Osteoblast (primary cell): ENCODE results near the gene ZYG11A. TPM values are rescaled to one million over a fixed set of nuclear protein-coding genes. Genes with fewer than 3 reads are reported as not detected.

Experiments
- DNase-seq: peaks from one replicate; pipeline ENCODE4 v3.0.0; 2011; ENCODE audit warnings: low spot score, mixed read lengths; ENCODE audit not compliant: insufficient read length; ENCODE audit errors: missing footprints
- H2AFZ ChIP-seq: 2 replicates; pipeline ENCODE4 v1.6.0; 2011; ENCODE audit warnings: mild to moderate bottlenecking, low read length
- H3K27ac ChIP-seq: 2 replicates; pipeline ENCODE4 v1.5.1; 2011; ENCODE audit warnings: mild to moderate bottlenecking, low read depth, low read length, moderate library complexity
- H3K27me3 ChIP-seq: 2 replicates; pipeline ENCODE4 v1.6.0; 2012; ENCODE audit warnings: mild to moderate bottlenecking, control low read depth, inconsistent platforms, low read length, moderate library complexity; ENCODE audit not compliant: insufficient read depth
- H3K36me3 ChIP-seq: 2 replicates; pipeline ENCODE4 v1.5.1; 2011; ENCODE audit warnings: mild to moderate bottlenecking, low read length, control low read depth, moderate library complexity; ENCODE audit not compliant: insufficient read depth
- H3K4me1 ChIP-seq: 2 replicates; pipeline ENCODE4 v1.5.1; 2011; ENCODE audit warnings: mild to moderate bottlenecking, low read length, control low read depth, moderate library complexity; ENCODE audit not compliant: insufficient read depth
- H3K4me2 ChIP-seq: 2 replicates; pipeline ENCODE4 v1.6.0; 2011; ENCODE audit warnings: mild to moderate bottlenecking, low read length; ENCODE audit not compliant: insufficient read depth
- H3K4me3 ChIP-seq: fragments of 200-600 bp; sonication (generic); 3 replicates; pipeline ENCODE4 v1.5.1; 2012; ENCODE audit warnings: mild to moderate bottlenecking, low read length, inconsistent platforms; ENCODE audit not compliant: insufficient read depth
- H3K79me2 ChIP-seq: 2 replicates; pipeline ENCODE4 v1.6.0; 2012; ENCODE audit warnings: mild to moderate bottlenecking, low read length, control low read depth, inconsistent platforms; ENCODE audit not compliant: insufficient read depth
- H3K9me3 ChIP-seq: 2 replicates; pipeline ENCODE4 v1.5.1; 2011; ENCODE audit warnings: low read depth, low read length, control low read depth
- H4K20me1 ChIP-seq: 2 replicates; pipeline ENCODE4 v1.6.0; 2012; ENCODE audit warnings: mild to moderate bottlenecking, low read length, control low read depth; ENCODE audit not compliant: insufficient read depth
- CTCF ChIP-seq: IDR thresholded peaks from 2 replicates; pipeline ENCODE4 v1.5.1; 2011; ENCODE audit warnings: mild to moderate bottlenecking, low read depth, low read length, moderate library complexity; ENCODE audit errors: extremely low read depth
- total RNA-seq: library from RNA; depleted of rRNA; stranded (reverse); fragments of >200 nt; gene quantifications from 2 replicates; pipeline ENCODE4 v1.2.3, GENCODE V29; 2012

ZYG11A gene
- total RNA-seq, 1 donor, result under 0.01 TPM

- Histone ChIP-seq H3K79me2 (peaks cover 4% of the 10 kb centered on the region), H3K4me2 (no peak overlapping the region), H3K36me3 (no peaks in the 10 kb centered on the region), H3K4me1 (no peaks in the 10 kb centered on the region), H2AFZ (no peak overlapping the region), H3K9me3 (no peaks in the 10 kb centered on the region), H3K27ac (no peak overlapping the region), H3K4me3 (no peak overlapping the region), H3K27me3 (no peaks in the 10 kb centered on the region), H4K20me1 (peaks cover 5% of the 10 kb centered on the region)
- TF ChIP-seq CTCF, result no peak
- no peak for DNase-seq
Observed at GRCh38 chr1:52913537-52913936, 71.0 kb downstream of the ZYG11A start.

- H3K4me3 ChIP-seq, result no peak overlapping the region
- peaks cover 7% of the 10 kb centered on the region for H3K79me2 ChIP-seq
- peaks cover 5% of the 10 kb centered on the region for H4K20me1 ChIP-seq
- no peak overlapping the region for H3K27ac ChIP-seq
- H3K9me3 ChIP-seq, result no peaks in the 10 kb centered on the region
- H3K27me3 ChIP-seq, result no peaks in the 10 kb centered on the region
- DNase-seq, result no peak
- H3K4me1 ChIP-seq, result no peaks in the 10 kb centered on the region
- no peak overlapping the region for H2AFZ ChIP-seq
- H3K4me2 ChIP-seq, result no peak overlapping the region
- TF ChIP-seq CTCF, result no peak
- H3K36me3 ChIP-seq, result no peaks in the 10 kb centered on the region
Observed at GRCh38 chr1:52914463-52914862, 71.9 kb downstream of the ZYG11A start.

GRCh38 chr1:52915211-52915854 is 72.8 kb downstream of the ZYG11A start:
- H2AFZ ChIP-seq, result no peak overlapping the region
- peaks cover 5% of the 10 kb centered on the region for H4K20me1 ChIP-seq
- no peak overlapping the region for H3K4me2 ChIP-seq
- H3K79me2 ChIP-seq, result peaks cover 7% of the 10 kb centered on the region
- DNase-seq, result no peak
- no peaks in the 10 kb centered on the region for H3K27me3 ChIP-seq
- H3K9me3 ChIP-seq, result no peaks in the 10 kb centered on the region
- H3K4me3 ChIP-seq, result no peak overlapping the region
- H3K4me1 ChIP-seq, result no peaks in the 10 kb centered on the region
- no peak overlapping the region for H3K27ac ChIP-seq
- no peaks in the 10 kb centered on the region for H3K36me3 ChIP-seq
- TF ChIP-seq CTCF, result no peak

- no peak for TF ChIP-seq CTCF
- Histone ChIP-seq H3K4me2 (no peak overlapping the region), H2AFZ (no peak overlapping the region), H3K4me1 (no peaks in the 10 kb centered on the region), H3K27ac (no peak overlapping the region), H3K27me3 (no peaks in the 10 kb centered on the region), H3K9me3 (no peaks in the 10 kb centered on the region), H3K36me3 (no peaks in the 10 kb centered on the region), H4K20me1 (peaks cover 5% of the 10 kb centered on the region), H3K4me3 (no peak overlapping the region), H3K79me2 (peaks cover 7% of the 10 kb centered on the region)
- no peak for DNase-seq
Observed at GRCh38 chr1:52915855-52916220, 73.3 kb downstream of the ZYG11A start.
